Vagina (tissue), 2 donors: ENCODE measurements around the gene MYPN. TPM values are rescaled to one million over a fixed set of nuclear protein-coding genes. Genes with fewer than 3 reads are reported as not detected.

Experiments used
- DNase-seq, 2 donors: peaks; one replicate each; pipeline ENCODE4 v3.0.0-alpha.2; 2017; ENCODE audit errors: extremely low spot score in 2 of 2
- H3K27ac ChIP-seq: fragments of 200-600 bp; sonication (generic); one replicate; pipeline ENCODE4 v1.5.1; 2019
- H3K27me3 ChIP-seq: fragments of 200-600 bp; sonication (generic); one replicate; pipeline ENCODE4 v1.5.1; 2019
- H3K36me3 ChIP-seq, 2 donors: fragments of 200-600 bp; sonication (generic); one replicate each; pipeline ENCODE4 v1.5.1; 2017 to 2019
- H3K4me1 ChIP-seq: fragments of 200-600 bp; sonication (generic); one replicate; pipeline ENCODE4 v1.5.1; 2019
- H3K4me3 ChIP-seq, 2 donors: fragments of 200-600 bp; sonication (generic); 1 replicate in 1 of 2; 2 replicates in 1 of 2; pipeline ENCODE4 v1.5.1; 2016 to 2019
- H3K9me3 ChIP-seq: fragments of 200-600 bp; sonication (generic); one replicate; pipeline ENCODE4 v1.5.1; 2019
- POLR2A ChIP-seq, 2 donors: fragments of 450-650 bp; IDR thresholded peaks; one replicate each; pipeline ENCODE4 v1.6.1; 2017; ENCODE audit warnings: antibody characterized with exemption in 2 of 2, mild to moderate bottlenecking in 2 of 2, moderate library complexity in 2 of 2
- POLR2AphosphoS5 ChIP-seq, 2 donors: sonication (generic); formaldehyde crosslinking; IDR thresholded peaks; one replicate each; pipeline ENCODE4 v1.9.0; 2017; ENCODE audit warnings: antibody characterized with exemption in 2 of 2, mild to moderate bottlenecking in 2 of 2, low read depth in 1 of 2; ENCODE audit not compliant: insufficient read depth in 1 of 2
- intact Hi-C: fragments of 100-400 bp; cut with DNase I; formaldehyde crosslinking; loops from one replicate; pipeline ENCODE4 v1.15.1; 2023
- total RNA-seq: library from RNA; depleted of rRNA; stranded (reverse); fragments of >200 nt; gene quantifications from one replicate; pipeline ENCODE4 v1.2.3, GENCODE V29; 2016
- TF ChIP-seq, protein P1 (sequence below), 3 experiments: fragments of 450-650 bp in 2 of 3; fragments of 200-600 bp in 1 of 3; sonication (generic) in 1 of 3; IDR thresholded peaks; one replicate each; pipeline ENCODE4 v1.5.1; 2017 to 2019; ENCODE audit warnings: antibody characterized with exemption in 3 of 3, mild to moderate bottlenecking in 2 of 3, moderate library complexity in 2 of 3

Gene MYPN
- total RNA-seq, 1 donor from 2014 or later = not detected

- H3K36me3 ChIP-seq = no peaks in the 10 kb centered on the region
- intact Hi-C loops = no loop called here
- no peak overlapping the region for H3K4me3 ChIP-seq
- H3K27ac ChIP-seq = no peak overlapping the region
- no peaks in the 10 kb centered on the region for H3K4me1 ChIP-seq
- TF ChIP-seq POLR2AphosphoS5 (IDR thresholded peaks at IDR 0.05; ENCODE audit: insufficient read depth in 1 of 2, low read depth in 1 of 2) (no peak), POLR2A (IDR thresholded peaks at IDR 0.05) (no peak)
- TF ChIP-seq, protein P1, sequence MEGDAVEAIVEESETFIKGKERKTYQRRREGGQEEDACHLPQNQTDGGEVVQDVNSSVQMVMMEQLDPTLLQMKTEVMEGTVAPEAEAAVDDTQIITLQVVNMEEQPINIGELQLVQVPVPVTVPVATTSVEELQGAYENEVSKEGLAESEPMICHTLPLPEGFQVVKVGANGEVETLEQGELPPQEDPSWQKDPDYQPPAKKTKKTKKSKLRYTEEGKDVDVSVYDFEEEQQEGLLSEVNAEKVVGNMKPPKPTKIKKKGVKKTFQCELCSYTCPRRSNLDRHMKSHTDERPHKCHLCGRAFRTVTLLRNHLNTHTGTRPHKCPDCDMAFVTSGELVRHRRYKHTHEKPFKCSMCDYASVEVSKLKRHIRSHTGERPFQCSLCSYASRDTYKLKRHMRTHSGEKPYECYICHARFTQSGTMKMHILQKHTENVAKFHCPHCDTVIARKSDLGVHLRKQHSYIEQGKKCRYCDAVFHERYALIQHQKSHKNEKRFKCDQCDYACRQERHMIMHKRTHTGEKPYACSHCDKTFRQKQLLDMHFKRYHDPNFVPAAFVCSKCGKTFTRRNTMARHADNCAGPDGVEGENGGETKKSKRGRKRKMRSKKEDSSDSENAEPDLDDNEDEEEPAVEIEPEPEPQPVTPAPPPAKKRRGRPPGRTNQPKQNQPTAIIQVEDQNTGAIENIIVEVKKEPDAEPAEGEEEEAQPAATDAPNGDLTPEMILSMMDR (IDR thresholded peaks at IDR 0.05) = no peak
- no peaks in the 10 kb centered on the region for H3K9me3 ChIP-seq
- DNase-seq = no peak
- H3K27me3 ChIP-seq = no peaks in the 10 kb centered on the region
These were observed 1.6 kb upstream of the MYPN start for GRCh38 chr10:68107651-68108050.

DNA sequence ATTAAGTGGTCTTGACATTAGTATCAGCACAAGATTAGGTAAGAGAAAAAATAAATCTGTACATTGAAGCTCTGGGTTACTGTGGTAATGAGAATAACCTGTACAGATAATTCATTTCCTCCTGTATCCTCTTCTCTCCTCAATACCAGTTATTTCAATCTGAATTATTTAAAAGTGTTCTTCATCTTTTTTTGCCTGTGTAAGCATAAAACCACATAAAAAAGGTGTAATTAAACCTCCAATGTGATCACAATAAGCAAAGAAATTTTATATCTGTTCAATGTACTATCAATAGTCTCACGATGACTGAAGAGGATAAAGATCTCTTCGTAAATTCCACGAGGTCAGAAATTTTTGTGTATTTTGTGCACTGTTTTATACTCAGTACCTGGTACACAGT is 1.2 kb upstream of the MYPN start:
- H3K27me3 ChIP-seq = no peaks in the 10 kb centered on the region
- intact Hi-C loops = no loop called here

GRCh38 chr10:68108653-68109052 is 635 bp upstream of the MYPN start:
- Histone ChIP-seq H3K36me3 (no peaks in the 10 kb centered on the region), H3K4me1 (no peaks in the 10 kb centered on the region), H3K27ac (no peak overlapping the region), H3K4me3 (no peak overlapping the region), H3K9me3 (no peaks in the 10 kb centered on the region), H3K27me3 (no peaks in the 10 kb centered on the region)
- TF ChIP-seq, protein P1 (IDR thresholded peaks at IDR 0.05) = no peak
- TF ChIP-seq POLR2AphosphoS5 (IDR thresholded peaks at IDR 0.05; ENCODE audit: insufficient read depth in 1 of 2, low read depth in 1 of 2) (no peak), POLR2A (IDR thresholded peaks at IDR 0.05) (no peak)
- intact Hi-C loops = no loop called here
- DNase-seq = no peak

More for the DNA sequence above, 1.2 kb upstream of the MYPN start:
- no peak overlapping the region for H3K27ac ChIP-seq
- TF ChIP-seq POLR2A (IDR thresholded peaks at IDR 0.05) (no peak), POLR2AphosphoS5 (IDR thresholded peaks at IDR 0.05; ENCODE audit: insufficient read depth in 1 of 2, low read depth in 1 of 2) (no peak)
- TF ChIP-seq, protein P1 (IDR thresholded peaks at IDR 0.05) = no peak
- no peak for DNase-seq
- H3K4me3 ChIP-seq = no peak overlapping the region
- no peaks in the 10 kb centered on the region for H3K36me3 ChIP-seq
- H3K9me3 ChIP-seq = no peaks in the 10 kb centered on the region
- no peaks in the 10 kb centered on the region for H3K4me1 ChIP-seq

DNA sequence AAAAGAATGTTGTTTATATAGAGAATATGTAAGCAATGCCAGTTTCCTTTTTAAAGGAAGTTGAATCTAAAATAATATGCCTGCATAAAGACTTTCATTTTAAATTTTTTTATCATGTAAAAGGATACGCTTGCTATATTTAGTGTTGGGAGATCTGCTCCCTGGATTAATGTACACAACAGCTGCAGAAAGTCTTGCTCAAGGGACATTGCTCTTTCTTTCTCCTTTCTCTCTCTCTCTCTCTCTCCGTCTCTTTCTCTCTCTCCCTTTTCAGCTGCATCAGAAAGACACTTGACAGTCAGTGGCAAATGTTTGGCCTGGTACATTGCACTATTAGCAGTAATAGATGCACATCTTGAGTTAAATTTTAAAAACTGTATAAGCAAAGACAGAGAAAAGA is 739 bp downstream of the MYPN start:
- H3K4me1 ChIP-seq = no peaks in the 10 kb centered on the region
- no peak for TF ChIP-seq POLR2A (IDR thresholded peaks at IDR 0.05)
- TF ChIP-seq, protein P1 (IDR thresholded peaks at IDR 0.05) = no peak
- TF ChIP-seq POLR2AphosphoS5 (IDR thresholded peaks at IDR 0.05; ENCODE audit: insufficient read depth in 1 of 2, low read depth in 1 of 2) = no peak
- H3K27ac ChIP-seq = no peak overlapping the region
- DNase-seq = no peak
- intact Hi-C loops = no loop called here
- no peak overlapping the region for H3K4me3 ChIP-seq
- H3K36me3 ChIP-seq = no peaks in the 10 kb centered on the region
- H3K9me3 ChIP-seq = no peaks in the 10 kb centered on the region
- H3K27me3 ChIP-seq = no peaks in the 10 kb centered on the region

GRCh38 chr10:68111584-68111983 is 2.3 kb downstream of the MYPN start:
- Histone ChIP-seq H3K9me3 (no peaks in the 10 kb centered on the region), H3K27ac (no peak overlapping the region), H3K27me3 (no peaks in the 10 kb centered on the region), H3K4me1 (no peaks in the 10 kb centered on the region), H3K36me3 (no peaks in the 10 kb centered on the region), H3K4me3 (no peak overlapping the region)
- DNase-seq = no peak
- TF ChIP-seq POLR2A (IDR thresholded peaks at IDR 0.05) (no peak), POLR2AphosphoS5 (IDR thresholded peaks at IDR 0.05; ENCODE audit: insufficient read depth in 1 of 2, low read depth in 1 of 2) (no peak)
- TF ChIP-seq, protein P1 (IDR thresholded peaks at IDR 0.05) = no peak
- intact Hi-C loops = no loop called here
